Hematopoietic multipotent progenitor cell (in vitro differentiated cells): ENCODE measurements around the gene KLF11. TPM values are rescaled to one million over a fixed set of nuclear protein-coding genes. Genes with fewer than 3 reads are reported as not detected.
"Not testable (repeated sequence)": the region's sequence is repeated elsewhere in the genome, so short reads cannot be mapped to it uniquely, and the experiment has no call there.

Experiments
- DNase-seq, 3 donors: peaks; one replicate each; pipeline ENCODE4 v3.0.0-alpha.2; 2011 to 2015; ENCODE audit warnings: low read depth in 2 of 3, low spot score in 2 of 3
- total RNA-seq: library from RNA; depleted of rRNA; stranded (reverse); fragments of >200 nt; gene quantifications from one replicate; pipeline ENCODE4 v1.2.3, GENCODE V29; 2012

Gene KLF11
- total RNA-seq, 1 donor = 13.5 TPM

GRCh38 chr2:10009271-10009810, 34.0 kb upstream of the KLF11 start:
- DNase-seq = no peak

- no peak for DNase-seq
Observed at GRCh38 chr2:10009811-10010781, 33.3 kb upstream of the KLF11 start.

GRCh38 chr2:10010861-10011605, 32.3 kb upstream of the KLF11 start:
- not testable (repeated sequence) for DNase-seq

- DNase-seq = not testable (repeated sequence)
Observed at GRCh38 chr2:10011606-10012325, 31.6 kb upstream of the KLF11 start.

- DNase-seq = not testable (repeated sequence)
Observed at GRCh38 chr2:10012366-10012962, 30.9 kb upstream of the KLF11 start.

GRCh38 chr2:10012963-10013461, 30.3 kb upstream of the KLF11 start:
- no peak for DNase-seq

GRCh38 chr2:10013651-10014417, 29.5 kb upstream of the KLF11 start:
- not testable (repeated sequence) for DNase-seq

- DNase-seq = no peak
Observed at GRCh38 chr2:10014418-10015190, 28.7 kb upstream of the KLF11 start.

GRCh38 chr2:10015376-10015989, 27.9 kb upstream of the KLF11 start:
- not testable (repeated sequence) for DNase-seq

GRCh38 chr2:10016001-10016801, 27.1 kb upstream of the KLF11 start:
- no peak for DNase-seq

GRCh38 chr2:10016802-10017258, 26.5 kb upstream of the KLF11 start:
- DNase-seq = no peak

GRCh38 chr2:10017313-10017941, 25.9 kb upstream of the KLF11 start:
- no peak for DNase-seq

- no peak for DNase-seq
Observed at GRCh38 chr2:10019174-10019573, 24.2 kb upstream of the KLF11 start.

- no peak for DNase-seq
Observed at GRCh38 chr2:10019602-10020400, 23.5 kb upstream of the KLF11 start.

- no peak for DNase-seq
Observed at GRCh38 chr2:10022041-10022421, 21.3 kb upstream of the KLF11 start.

GRCh38 chr2:10022445-10022844, 20.9 kb upstream of the KLF11 start:
- DNase-seq = no peak
